Gastroesophageal sphincter (tissue), 4 donors: ENCODE results near the gene ZSWIM5. TPM values are rescaled to one million over a fixed set of nuclear protein-coding genes. Genes with fewer than 3 reads are reported as not detected.

Experiments
- ATAC-seq: fragments of 150-250 bp; one replicate; pipeline ENCODE4 v1.9.1; 2016; ENCODE audit warnings: mild to moderate bottlenecking, moderate library complexity
- H3K27ac ChIP-seq, 4 donors: fragments of 200-600 bp; sonication (generic) in 3 of 4; 1 replicate in 3 of 4; 2 replicates in 1 of 4; pipeline ENCODE4 v1.5.1; 2016 to 2019
- H3K27me3 ChIP-seq: fragments of 200-600 bp; sonication (generic); one replicate; pipeline ENCODE4 v1.5.1; 2019
- H3K36me3 ChIP-seq, 2 donors: fragments of 200-600 bp; sonication (generic); one replicate each; pipeline ENCODE4 v1.5.1; 2019; ENCODE audit warnings: control low read depth in 1 of 2
- H3K4me1 ChIP-seq, 3 donors: fragments of 200-600 bp; sonication (generic); 1 replicate in 2 of 3; 2 replicates in 1 of 3; pipeline ENCODE4 v1.5.1; 2016 to 2019; ENCODE audit warnings: control low read depth in 2 of 3
- H3K4me3 ChIP-seq, 2 donors: fragments of 200-600 bp; sonication (generic); one replicate each; pipeline ENCODE4 v1.5.1; 2019; ENCODE audit warnings: mild to moderate bottlenecking in 1 of 2, moderate library complexity in 1 of 2
- H3K9me3 ChIP-seq, 3 donors: fragments of 200-600 bp; sonication (generic); one replicate each; pipeline ENCODE4 v1.5.1; 2017 to 2019; ENCODE audit warnings: control low read depth in 2 of 3
- CTCF ChIP-seq, 4 experiments: fragments of 200-600 bp in 2 of 4; fragments of 450-650 bp in 2 of 4; sonication (generic) in 1 of 4; IDR thresholded peaks; one replicate each; pipeline ENCODE4 v1.5.1; 2017 to 2019; ENCODE audit warnings: antibody characterized with exemption in 4 of 4, mild to moderate bottlenecking in 2 of 4, moderate library complexity in 2 of 4
- EP300 ChIP-seq: sonication (generic); formaldehyde crosslinking; IDR thresholded peaks from one replicate; pipeline ENCODE4 v1.6.1; 2017; ENCODE audit warnings: antibody characterized with exemption, mild to moderate bottlenecking
- POLR2A ChIP-seq, 2 donors: fragments of 450-650 bp; IDR thresholded peaks; one replicate each; pipeline ENCODE4 v1.6.1; 2017; ENCODE audit warnings: antibody characterized with exemption in 2 of 2, mild to moderate bottlenecking in 2 of 2, moderate library complexity in 1 of 2
- POLR2AphosphoS5 ChIP-seq: sonication (generic); formaldehyde crosslinking; IDR thresholded peaks from one replicate; pipeline ENCODE4 v1.6.1; 2017; ENCODE audit warnings: antibody characterized with exemption
- WGBS, 2 donors: methylation state at CpG; one replicate each; pipeline ENCODE4 v1.1.5; 2018; ENCODE audit warnings: low coverage in 1 of 2; 5-methylcytosine and 5-hydroxymethylcytosine counted together
- total RNA-seq, 4 donors: library from RNA; depleted of rRNA; stranded (reverse); fragments of >200 nt; gene quantifications; one replicate each; pipeline ENCODE4 v1.1.0, GENCODE V29; 2016

Gene ZSWIM5
- total RNA-seq, 4 donors from 2014 or later, result 3.3 to 8.1 (median 5.8) TPM

GRCh38 chr1:45038661-45039364 lies 167.6 kb downstream of the ZSWIM5 start:
- ATAC-seq, result no peak
- Histone ChIP-seq H3K27me3 (no peaks in the 10 kb centered on the region), H3K9me3 (no peaks in the 10 kb centered on the region), H3K4me3 (no peak overlapping the region), H3K36me3 (peaks cover 0 to 68% of the 10 kb centered on the region in 2 donors), H3K4me1 (no peaks in the 10 kb centered on the region), H3K27ac (no peak overlapping the region)
- TF ChIP-seq EP300 (no peak), POLR2AphosphoS5 (no peak), CTCF (IDR thresholded peaks at IDR 0.05) (no peak), POLR2A (IDR thresholded peaks at IDR 0.05) (no peak)
- 87 to 100% methylated on average over 7 of the region's 8 CpGs for WGBS, 2 donors

GRCh38 chr1:45038240-45038639 lies 168.2 kb downstream of the ZSWIM5 start:
- 87 to 90% methylated on average over 2 of the region's 2 CpGs for WGBS, 2 donors
- H3K27me3 ChIP-seq, result no peaks in the 10 kb centered on the region
- no peaks in the 10 kb centered on the region for H3K9me3 ChIP-seq
- ATAC-seq, result no peak
- TF ChIP-seq POLR2A (IDR thresholded peaks at IDR 0.05) (no peak), POLR2AphosphoS5 (no peak), EP300 (no peak), CTCF (IDR thresholded peaks at IDR 0.05) (no peak)
- H3K4me3 ChIP-seq, result no peak overlapping the region
- H3K4me1 ChIP-seq, result no peaks in the 10 kb centered on the region
- H3K27ac ChIP-seq, result no peak overlapping the region
- H3K36me3 ChIP-seq, result peaks cover 0 to 68% of the 10 kb centered on the region in 2 donors

- Histone ChIP-seq H3K36me3 (peaks cover 0 to 61% of the 10 kb centered on the region in 2 donors), H3K4me1 (no peaks in the 10 kb centered on the region), H3K9me3 (no peaks in the 10 kb centered on the region), H3K4me3 (no peak overlapping the region), H3K27ac (no peak overlapping the region), H3K27me3 (no peaks in the 10 kb centered on the region)
- ATAC-seq, result no peak
- TF ChIP-seq POLR2A (IDR thresholded peaks at IDR 0.05) (no peak), POLR2AphosphoS5 (no peak)
Measured at GRCh38 chr1:45037456-45037855, 168.9 kb downstream of the ZSWIM5 start.

- WGBS, 2 donors, result 85 to 92% methylated on average over 3 to 6 of the region's 7 CpGs
- TF ChIP-seq POLR2AphosphoS5, result no peak
- TF ChIP-seq EP300, result no peak
- H3K4me1 ChIP-seq, result no peaks in the 10 kb centered on the region
- H3K9me3 ChIP-seq, result no peaks in the 10 kb centered on the region
- no peak overlapping the region for H3K4me3 ChIP-seq
- H3K27me3 ChIP-seq, result no peaks in the 10 kb centered on the region
- ATAC-seq, result no peak
- H3K36me3 ChIP-seq, result peaks cover 0 to 51% of the 10 kb centered on the region in 2 donors
- no peak overlapping the region for H3K27ac ChIP-seq
Measured at GRCh38 chr1:45035631-45036301, 170.6 kb downstream of the ZSWIM5 start.

- no peak for ATAC-seq
- Histone ChIP-seq H3K36me3 (peaks cover 0 to 34% of the 10 kb centered on the region in 2 donors), H3K4me1 (no peaks in the 10 kb centered on the region), H3K27me3 (no peaks in the 10 kb centered on the region), H3K4me3 (no peak overlapping the region), H3K9me3 (no peaks in the 10 kb centered on the region), H3K27ac (no peak overlapping the region)
- TF ChIP-seq POLR2A (IDR thresholded peaks at IDR 0.05) (no peak), CTCF (IDR thresholded peaks at IDR 0.05) (no peak), POLR2AphosphoS5 (no peak), EP300 (no peak)
- WGBS, 2 donors, result 100% methylated on average over 1 of the region's 1 CpG
Measured at GRCh38 chr1:45033356-45033755, 173.0 kb downstream of the ZSWIM5 start.

GRCh38 chr1:45032837-45033236 lies 173.6 kb downstream of the ZSWIM5 start:
- H3K9me3 ChIP-seq, result no peaks in the 10 kb centered on the region
- no peaks in the 10 kb centered on the region for H3K27me3 ChIP-seq
- H3K36me3 ChIP-seq, result peaks cover 0 to 31% of the 10 kb centered on the region in 2 donors
- no peaks in the 10 kb centered on the region for H3K4me1 ChIP-seq
- H3K4me3 ChIP-seq, result no peak overlapping the region
- H3K27ac ChIP-seq, result no peak overlapping the region
- TF ChIP-seq EP300, result no peak
- TF ChIP-seq POLR2A (IDR thresholded peaks at IDR 0.05), result no peak
- TF ChIP-seq CTCF (IDR thresholded peaks at IDR 0.05), result no peak
- no peak for TF ChIP-seq POLR2AphosphoS5
- no peak for ATAC-seq
- WGBS, 2 donors, result 78 to 89% methylated on average over 2 of the region's 2 CpGs
